Hepatic stellate cell (primary cell): Measurements from ENCODE around the gene NPAS3.

Experiments
- DNase-seq: peaks from one replicate; pipeline ENCODE4 v3.0.0; 2011; ENCODE audit warnings: low spot score

Gene NPAS3

DNA sequence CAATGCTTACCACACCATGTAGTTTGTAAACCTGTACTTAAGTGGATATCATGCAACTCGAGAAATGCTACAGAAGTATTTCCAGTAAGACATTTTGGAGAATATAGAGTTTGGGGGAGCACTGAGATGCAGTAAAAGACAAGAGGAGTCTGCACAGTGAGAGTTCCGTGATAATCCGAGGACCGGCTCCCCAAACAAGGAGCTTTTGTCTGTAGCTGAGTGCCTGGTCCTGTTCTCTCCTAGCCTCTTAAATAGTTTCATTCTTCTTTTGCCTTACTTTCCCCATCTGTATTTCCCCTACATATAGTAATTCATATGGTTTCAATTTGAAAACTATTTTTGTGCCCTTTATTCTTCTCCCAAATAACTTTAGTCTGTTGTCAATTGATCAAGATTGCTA lies 648.1 kb downstream of the NPAS3 start:
- no peak for DNase-seq

GRCh38 chr14:33587791-33588190 lies 649.1 kb downstream of the NPAS3 start:
- DNase-seq, result no peak

- DNase-seq, result no peak
Measured at GRCh38 chr14:33588771-33589170, 650.1 kb downstream of the NPAS3 start.

GRCh38 chr14:33589334-33589733 lies 650.7 kb downstream of the NPAS3 start:
- DNase-seq, result no peak

DNA sequence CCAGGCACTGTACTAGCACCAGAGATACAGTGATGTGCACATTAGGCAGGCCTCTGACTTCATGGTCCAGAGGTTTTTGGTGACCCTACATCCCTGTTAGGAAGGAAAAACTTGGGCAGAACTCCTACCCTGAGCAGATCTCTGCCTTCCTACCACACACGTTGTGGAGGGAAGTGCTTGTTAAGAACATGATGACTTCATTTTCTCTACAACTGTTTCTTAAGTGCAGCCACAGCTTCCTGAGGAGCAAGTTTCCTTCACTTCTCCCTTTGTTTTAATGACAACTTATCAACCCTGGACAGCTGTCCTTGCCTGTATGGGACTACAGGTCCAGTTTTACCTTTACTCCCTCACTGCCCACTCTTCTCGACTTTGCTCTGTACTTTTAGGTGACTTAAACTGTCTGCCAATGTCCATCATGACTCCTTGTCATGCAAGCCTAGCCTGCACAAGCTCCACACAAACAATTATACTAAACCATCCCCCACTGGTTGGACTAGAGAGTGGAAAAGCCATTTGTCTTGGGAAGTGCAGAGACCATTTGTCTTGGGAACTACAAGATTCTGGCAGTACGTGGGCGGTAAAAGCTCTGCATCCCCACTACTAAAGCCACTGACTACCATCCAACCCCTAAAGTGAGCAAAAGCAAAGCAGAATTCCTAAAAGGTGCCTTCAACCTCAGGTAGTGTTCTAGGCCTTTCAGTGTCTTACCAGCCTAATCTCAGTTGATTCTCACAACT lies 652.4 kb downstream of the NPAS3 start:
- no peak for DNase-seq

DNA sequence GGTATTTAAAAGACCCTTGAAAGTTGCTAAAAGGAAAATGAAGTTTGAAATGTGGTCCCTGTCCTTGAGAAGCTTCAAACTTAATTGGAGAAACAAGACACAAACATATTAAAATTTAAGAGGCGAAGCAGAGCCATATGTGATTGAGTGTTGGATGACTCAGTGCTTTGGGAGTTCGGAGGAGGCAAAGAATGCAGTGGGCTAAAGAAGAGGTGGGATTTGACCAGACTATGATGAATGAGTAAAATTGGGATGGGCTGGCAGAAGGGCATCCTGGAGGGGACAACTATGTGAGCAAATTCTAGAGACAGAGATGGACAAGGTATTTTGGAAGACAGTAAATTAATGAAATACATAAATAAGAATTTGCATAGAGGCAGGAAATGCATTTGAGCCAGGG lies 653.6 kb downstream of the NPAS3 start:
- DNase-seq, result no peak

DNA sequence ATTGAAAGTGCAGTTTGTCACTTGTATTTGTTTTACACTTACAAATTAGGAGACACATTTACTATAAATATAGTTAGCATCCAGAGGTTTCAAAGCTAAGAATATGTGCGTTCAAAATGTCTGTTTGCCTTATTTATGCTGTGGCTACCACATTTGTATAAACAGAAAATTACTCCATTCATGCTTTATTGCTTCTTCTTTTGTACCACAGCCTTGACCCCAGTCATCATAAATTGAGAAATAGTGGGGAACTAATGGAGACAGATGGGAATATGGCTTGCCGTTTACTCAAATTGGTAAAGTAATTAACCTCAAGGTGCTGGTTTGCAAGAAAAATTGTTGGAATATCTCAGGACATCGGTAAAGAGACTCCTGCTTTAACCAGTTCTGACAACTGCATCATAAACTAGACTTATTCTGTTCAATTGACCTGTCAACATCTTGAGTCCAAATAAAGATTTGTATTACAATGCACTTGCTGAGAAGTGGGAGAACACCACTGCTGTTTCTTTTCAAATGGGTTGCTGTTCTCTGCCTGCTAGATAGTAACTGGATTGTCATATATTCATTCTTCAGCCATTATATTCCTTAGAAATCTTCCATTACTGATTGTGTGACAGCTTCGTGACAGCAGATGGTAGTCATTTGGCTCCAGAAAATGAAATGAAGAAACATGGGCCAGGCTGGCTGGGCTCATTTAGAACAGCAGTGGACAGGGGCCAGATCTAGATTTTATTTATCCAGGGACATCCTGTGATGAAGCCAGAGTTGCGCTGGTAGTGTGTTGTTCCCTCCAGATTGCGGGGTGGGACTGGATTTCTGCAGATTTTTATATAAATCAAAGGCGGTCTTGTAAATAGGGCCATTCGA lies 657.8 kb downstream of the NPAS3 start:
- no peak for DNase-seq

DNA sequence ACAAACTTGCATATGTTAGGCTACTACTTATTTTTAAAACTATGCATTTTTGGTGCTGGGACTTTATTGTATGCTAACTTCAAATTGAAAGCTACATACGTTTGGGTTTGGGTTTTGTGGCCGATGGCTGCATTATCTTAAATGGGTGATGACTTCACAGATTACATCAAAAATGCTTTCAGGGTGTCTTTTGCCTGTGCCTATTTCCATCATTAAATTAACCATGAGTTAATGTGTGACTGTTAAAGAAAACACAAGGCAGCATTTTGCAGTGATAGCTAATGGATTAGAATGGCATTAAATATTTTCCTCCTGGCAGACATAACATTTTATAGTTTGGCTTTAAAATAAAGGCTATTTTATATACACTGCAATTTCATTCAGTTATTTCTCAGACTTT lies 659.9 kb downstream of the NPAS3 start:
- no peak for DNase-seq

- no peak for DNase-seq
Measured at GRCh38 chr14:33602396-33602795, 663.7 kb downstream of the NPAS3 start.

DNA sequence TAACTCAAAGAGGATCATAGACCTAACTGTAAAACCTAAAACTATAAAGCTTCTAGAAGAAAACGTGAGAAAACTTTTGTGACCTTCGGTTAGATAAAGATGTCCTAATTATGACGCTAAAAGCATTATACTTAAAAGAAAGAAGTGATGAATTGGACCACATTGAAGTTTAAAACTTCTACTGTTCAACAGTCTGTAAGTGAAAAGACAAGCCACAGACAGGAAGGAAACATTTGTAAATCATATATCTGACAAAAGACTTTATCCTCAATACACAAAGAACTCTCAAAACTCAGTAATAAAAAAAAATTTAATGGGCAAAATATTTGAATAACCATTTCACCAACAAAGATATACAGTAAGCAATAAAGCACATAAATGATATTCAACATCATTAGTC lies 667.9 kb downstream of the NPAS3 start:
- no peak for DNase-seq

DNA sequence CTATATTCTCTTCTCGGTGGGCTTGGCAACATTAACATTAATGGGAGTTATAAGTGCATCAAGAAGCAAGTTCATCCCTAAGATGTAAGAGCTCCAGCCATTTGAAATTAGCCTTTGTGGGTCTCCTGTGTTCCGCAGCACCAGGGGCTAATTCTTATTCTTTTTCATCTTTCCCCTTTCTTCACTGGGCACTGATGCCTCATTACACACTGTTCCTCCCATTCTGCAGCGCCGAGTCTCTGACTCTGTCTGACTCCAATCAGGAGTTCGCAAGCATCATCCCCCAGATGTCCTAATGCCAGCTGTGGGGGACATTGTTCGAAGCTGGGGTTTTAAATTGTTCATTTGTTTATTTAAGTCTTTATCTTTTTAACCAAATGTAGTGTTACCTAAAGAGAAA lies 670.9 kb downstream of the NPAS3 start:
- DNase-seq, result no peak

- no peak for DNase-seq
Measured at GRCh38 chr14:33610121-33610520, 671.4 kb downstream of the NPAS3 start.

- no peak for DNase-seq
Measured at GRCh38 chr14:33611405-33612196, 672.9 kb downstream of the NPAS3 start.

- DNase-seq, result no peak
Measured at GRCh38 chr14:33612197-33612505, 673.5 kb downstream of the NPAS3 start.

- DNase-seq, result no peak
Measured at GRCh38 chr14:33617154-33617553, 678.5 kb downstream of the NPAS3 start.

GRCh38 chr14:33618361-33619105 lies 679.9 kb downstream of the NPAS3 start:
- DNase-seq, result no peak

DNA sequence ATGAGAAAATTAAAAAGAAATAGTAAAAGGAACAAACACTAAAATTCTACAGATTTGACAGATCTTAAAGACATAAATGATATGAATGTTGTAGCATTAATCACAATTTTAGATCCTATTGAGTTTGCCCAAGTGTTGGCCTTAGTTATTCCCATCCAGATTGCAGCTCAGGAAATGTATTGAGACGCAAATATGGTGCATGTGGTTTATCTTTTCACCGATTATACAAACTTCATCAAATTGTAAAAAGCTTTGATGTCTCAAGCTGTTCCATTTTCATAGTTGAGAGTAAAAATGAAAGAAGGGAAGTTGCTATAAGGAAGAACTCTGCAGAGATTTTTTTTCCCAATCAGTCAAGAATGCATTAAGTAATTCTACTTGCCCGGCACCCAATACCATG lies 683.8 kb downstream of the NPAS3 start:
- no peak for DNase-seq

DNA sequence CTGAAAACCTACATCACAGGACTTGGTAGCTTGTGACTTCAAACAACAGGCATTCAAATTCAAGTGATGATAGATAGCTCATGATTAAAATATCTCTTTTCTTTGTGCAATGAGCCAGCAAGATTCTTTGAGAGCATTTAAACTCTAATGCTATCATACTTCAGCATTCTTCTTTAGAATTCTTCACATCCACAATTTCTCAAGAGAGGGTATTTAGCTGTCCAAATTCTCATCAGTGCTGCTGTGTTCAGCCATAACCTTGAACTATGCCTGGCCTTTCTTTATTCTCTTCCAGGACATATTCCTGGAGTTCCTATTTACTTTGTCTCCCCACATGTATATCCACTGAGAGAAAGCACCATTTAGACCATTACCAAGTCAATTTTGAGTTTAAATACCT lies 691.1 kb downstream of the NPAS3 start:
- no peak for DNase-seq

GRCh38 chr14:33631021-33631420 lies 692.3 kb downstream of the NPAS3 start:
- DNase-seq, result no peak

- DNase-seq, result no peak
Measured at GRCh38 chr14:33631441-33631840, 692.8 kb downstream of the NPAS3 start.

- no peak for DNase-seq
Measured at GRCh38 chr14:33634631-33635030, 696.0 kb downstream of the NPAS3 start.

- no peak for DNase-seq
Measured at GRCh38 chr14:33636716-33637115, 698.0 kb downstream of the NPAS3 start.
